SK-MEL-5 (cell line): ENCODE data around the gene GC. TPM values are rescaled to one million over a fixed set of nuclear protein-coding genes. Genes with fewer than 3 reads are reported as not detected.

Experiments used
- DNase-seq: peaks from one replicate; pipeline ENCODE4 v3.0.0-alpha.2; 2016; ENCODE audit warnings: low read depth, low spot score
- in situ Hi-C: cut with HindIII; loops from 2 replicates; pipeline ENCODE4 v1.10.0; 2016; ENCODE audit warnings: low sequenced_read_pairs, high pct_unique_total_duplicates, low pct_unique_long_range_greater_than_20kb
- small RNA-seq, 2 experiments: library from RNA; depleted of rRNA; stranded (forward); fragments of <200 nt; gene quantifications; one replicate each; pipeline ENCODE3, GENCODE V24; 2014
- total RNA-seq: library from RNA; depleted of rRNA; stranded (reverse); fragments of >200 nt; shearing (Covaris generic); gene quantifications from 2 replicates; pipeline ENCODE4 v1.2.3, GENCODE V29; 2014; rRNA removed

Gene GC
- total RNA-seq, 1 experiment from 2014 or later, result not detected

DNA sequence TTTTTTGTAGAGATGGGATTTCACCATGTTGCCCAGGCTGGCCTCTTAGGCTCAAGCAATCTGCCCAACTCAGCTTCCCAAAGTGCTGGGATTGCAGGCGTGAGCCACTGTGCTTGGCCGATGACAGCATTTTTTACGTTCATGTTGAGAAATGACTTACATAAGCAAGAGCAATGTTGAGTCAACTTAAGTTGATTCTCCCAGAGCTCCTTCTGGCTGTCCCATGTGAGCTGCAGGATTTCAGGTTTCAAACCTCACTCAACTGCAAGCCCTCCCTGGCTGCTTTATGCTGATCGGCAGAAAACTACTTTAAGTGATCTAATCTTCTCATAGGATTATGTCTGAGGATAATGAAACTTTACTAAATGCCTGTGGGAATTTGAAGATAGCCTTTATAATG lies 86.8 kb downstream of the GC start:
- in situ Hi-C loops, result no loop called here
- no peak for DNase-seq

GRCh38 chr4:71694961-71695360 lies 88.9 kb downstream of the GC start:
- in situ Hi-C loops, result no loop called here
- no peak for DNase-seq

- in situ Hi-C loops, result no loop called here
- DNase-seq, result no peak
Measured at GRCh38 chr4:71692963-71693362, 90.9 kb downstream of the GC start.

GRCh38 chr4:71692198-71692597 lies 91.7 kb downstream of the GC start:
- no peak for DNase-seq
- in situ Hi-C loops, result no loop called here

Small RNA genes within 50 kb of the gene (small RNA-seq; reads per million reads assigned to genes)
- gene RNA5SP163, result 0 reads per million in 2 experiments

Other genes with a start within 250 kb of the GC start
- not detected in 2 replicates for gene NPFFR2, start 247.9 kb upstream of the GC start, total RNA-seq